K562 (cell line): ENCODE results near the gene PDPK1. TPM values are rescaled to one million over a fixed set of nuclear protein-coding genes. Genes with fewer than 3 reads are reported as not detected.

ENCODE experiments used
- ATF6 ChIP-seq: sonication (generic); formaldehyde crosslinking; IDR thresholded peaks from 2 replicates; pipeline ENCODE4 v1.4.0; 2020; ENCODE audit warnings: mild to moderate bottlenecking, missing genetic modification reagents
- CUX1 ChIP-seq: fragments of 200-800 bp; sonication (Bioruptor generic); IDR thresholded peaks from 2 replicates; pipeline ENCODE4 v1.6.1; 2016; ENCODE audit warnings: missing genetic modification characterization, missing compliant biosample characterization
- MEF2D ChIP-seq: conservative IDR thresholded peaks from 2 replicates; pipeline ENCODE4 v1.6.1; 2016; ENCODE audit warnings: low read depth, missing genetic modification characterization, missing compliant biosample characterization
- PATZ1 ChIP-seq: fragments of 250-450 bp; sonication (Bioruptor Pico); IDR thresholded peaks from 2 replicates; pipeline ENCODE4 v1.5.0; 2020; ENCODE audit warnings: mild to moderate bottlenecking, borderline replicate concordance
- SIN3A ChIP-seq, 2 experiments: fragments of 150-350 bp in 1 of 2; IDR thresholded peaks; 2 replicates each; pipeline ENCODE4 v1.6.1; 2011 to 2016; ENCODE audit warnings: borderline replicate concordance in 2 of 2, low read depth in 2 of 2, low read length in 2 of 2, mild to moderate bottlenecking in 2 of 2, moderate library complexity in 2 of 2; ENCODE audit not compliant: control insufficient read depth in 1 of 2
- TEAD4 ChIP-seq, 2 experiments: sonication (generic) in 1 of 2; formaldehyde crosslinking in 1 of 2; IDR thresholded peaks; 2 replicates each; pipeline versions ENCODE4 v1.6.1 to v1.8.0; 2012 to 2022; ENCODE audit warnings: borderline replicate concordance in 1 of 2, inconsistent platforms in 1 of 2, low read length in 1 of 2, mild to moderate bottlenecking in 1 of 2, missing genetic modification reagents in 1 of 2
- ZNF444 ChIP-seq: fragments of 250-450 bp; sonication (Bioruptor Pico); IDR thresholded peaks from 2 replicates; pipeline ENCODE4 v1.4.0; 2020; ENCODE audit warnings: mild to moderate bottlenecking, moderate library complexity
- polyA plus RNA-seq, 8 experiments: library from polyadenylated mRNA; depleted of rRNA in 4 of 8; stranded (reverse) in 5 of 8; unstranded in 3 of 8; fragments of >200 nt; fragmentation: Nextera tagmentation in 2 of 8; fragmentation: Illumina TruSeq in 1 of 8; extraction: Ambion mirVana in 2 of 8; extraction: Trizol in 1 of 8; gene quantifications; 2 replicates each; pipeline versions ENCODE4 v1.2.1 to v1.2.3, GENCODE V29; 2011 to 2014; ENCODE audit warnings: inconsistent platforms in 1 of 8, missing spikeins in 1 of 8
- total RNA-seq, 7 experiments: library from RNA; depleted of rRNA in 6 of 7; stranded (reverse); fragments of >200 nt in 6 of 7; fragmentation: Illumina TruSeq in 2 of 7; extraction: Trizol in 2 of 7; gene quantifications; 2 replicates each; pipeline versions ENCODE4 v1.2.1 to v1.2.3, GENCODE V29; 2011 to 2021; ENCODE audit warnings: low replicate concordance in 1 of 7
- TF ChIP-seq, protein P1 (sequence below): fragments of 450-650 bp; IDR thresholded peaks from 2 replicates; pipeline ENCODE4 v1.6.1; 2017; ENCODE audit warnings: antibody characterized with exemption, mild to moderate bottlenecking
- TF ChIP-seq, protein P2 (sequence below), 2 experiments: fragments of 450-650 bp in 1 of 2; sonication (generic) in 1 of 2; formaldehyde crosslinking; conservative IDR thresholded peaks; 2 replicates each; pipeline versions ENCODE4 v1.4.0 to v1.8.1; 2020 to 2022; ENCODE audit warnings: mild to moderate bottlenecking in 1 of 2, missing genetic modification reagents in 1 of 2

PDPK1 gene
- total and polyA plus RNA-seq, 9 of the 15 experiments (the other 6 are each of a cell fraction or from before 2014, with no cell fraction given), result 4.0 to 37.2 (median 18.7) TPM

GRCh38 chr16:2603165-2604015, 65.6 kb downstream of the PDPK1 start (continued):
- TF ChIP-seq CUX1 (no peak), ZNF444 (CRISPR knock-in tag) (no peak), TEAD4 (IDR thresholded peaks at IDR 0.05; ENCODE audit: low read length) (peak; percentile 54), TEAD4 (CRISPR knock-in tag; IDR thresholded peaks at IDR 0.05; ENCODE audit: borderline replicate concordance) (no peak), SIN3A (IDR thresholded peaks at IDR 0.05; ENCODE audit: borderline replicate concordance in 2 of 2, control insufficient read depth in 1 of 2, low read depth in 2 of 2, low read length in 2 of 2) (peak; percentile 95 to 96; a peak in 2 of 4 replicates), PATZ1 (no peak; the same call in 1 of the 2 replicates), ATF6 (CRISPR knock-in tag) (peak; percentile 92; the same call in 1 of the 2 replicates), MEF2D (no peak)
- TF ChIP-seq, protein P1, sequence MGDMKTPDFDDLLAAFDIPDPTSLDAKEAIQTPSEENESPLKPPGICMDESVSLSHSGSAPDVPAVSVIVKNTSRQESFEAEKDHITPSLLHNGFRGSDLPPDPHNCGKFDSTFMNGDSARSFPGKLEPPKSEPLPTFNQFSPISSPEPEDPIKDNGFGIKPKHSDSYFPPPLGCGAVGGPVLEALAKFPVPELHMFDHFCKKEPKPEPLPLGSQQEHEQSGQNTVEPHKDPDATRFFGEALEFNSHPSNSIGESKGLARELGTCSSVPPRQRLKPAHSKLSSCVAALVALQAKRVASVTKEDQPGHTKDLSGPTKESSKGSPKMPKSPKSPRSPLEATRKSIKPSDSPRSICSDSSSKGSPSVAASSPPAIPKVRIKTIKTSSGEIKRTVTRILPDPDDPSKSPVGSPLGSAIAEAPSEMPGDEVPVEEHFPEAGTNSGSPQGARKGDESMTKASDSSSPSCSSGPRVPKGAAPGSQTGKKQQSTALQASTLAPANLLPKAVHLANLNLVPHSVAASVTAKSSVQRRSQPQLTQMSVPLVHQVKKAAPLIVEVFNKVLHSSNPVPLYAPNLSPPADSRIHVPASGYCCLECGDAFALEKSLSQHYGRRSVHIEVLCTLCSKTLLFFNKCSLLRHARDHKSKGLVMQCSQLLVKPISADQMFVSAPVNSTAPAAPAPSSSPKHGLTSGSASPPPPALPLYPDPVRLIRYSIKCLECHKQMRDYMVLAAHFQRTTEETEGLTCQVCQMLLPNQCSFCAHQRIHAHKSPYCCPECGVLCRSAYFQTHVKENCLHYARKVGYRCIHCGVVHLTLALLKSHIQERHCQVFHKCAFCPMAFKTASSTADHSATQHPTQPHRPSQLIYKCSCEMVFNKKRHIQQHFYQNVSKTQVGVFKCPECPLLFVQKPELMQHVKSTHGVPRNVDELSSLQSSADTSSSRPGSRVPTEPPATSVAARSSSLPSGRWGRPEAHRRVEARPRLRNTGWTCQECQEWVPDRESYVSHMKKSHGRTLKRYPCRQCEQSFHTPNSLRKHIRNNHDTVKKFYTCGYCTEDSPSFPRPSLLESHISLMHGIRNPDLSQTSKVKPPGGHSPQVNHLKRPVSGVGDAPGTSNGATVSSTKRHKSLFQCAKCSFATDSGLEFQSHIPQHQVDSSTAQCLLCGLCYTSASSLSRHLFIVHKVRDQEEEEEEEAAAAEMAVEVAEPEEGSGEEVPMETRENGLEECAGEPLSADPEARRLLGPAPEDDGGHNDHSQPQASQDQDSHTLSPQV, result peak; percentile 49; the same call in 1 of the 2 replicates
- TF ChIP-seq, protein P2, sequence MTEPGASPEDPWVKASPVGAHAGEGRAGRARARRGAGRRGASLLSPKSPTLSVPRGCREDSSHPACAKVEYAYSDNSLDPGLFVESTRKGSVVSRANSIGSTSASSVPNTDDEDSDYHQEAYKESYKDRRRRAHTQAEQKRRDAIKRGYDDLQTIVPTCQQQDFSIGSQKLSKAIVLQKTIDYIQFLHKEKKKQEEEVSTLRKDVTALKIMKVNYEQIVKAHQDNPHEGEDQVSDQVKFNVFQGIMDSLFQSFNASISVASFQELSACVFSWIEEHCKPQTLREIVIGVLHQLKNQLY (CRISPR knock-in tag; conservative IDR thresholded peaks at IDR 0.05), result no peak
